ENCODE data around the gene PRG2.

Gene PRG2

GRCh38 chr11:57390535-57390934, at the start of gene PRG2:
TSS of gene PRG2 (minus strand) at chr11:57390650. CDS start at chr11:57389944, 706 bp downstream.
- DNase-seq (ENCODE audit: low spot score) = no peak

GRCh38 chr11:57439786-57440185, 49.3 kb upstream of the PRG2 start:
- no peak for DNase-seq (ENCODE audit: low spot score)

GRCh38 chr11:57438345-57439285, 48.2 kb upstream of the PRG2 start:
- DNase-seq (ENCODE audit: low spot score) = no peak

GRCh38 chr11:57436031-57436430, 45.6 kb upstream of the PRG2 start:
- no peak for DNase-seq (ENCODE audit: low spot score)

GRCh38 chr11:57434640-57435546, 44.4 kb upstream of the PRG2 start:
- DNase-seq (ENCODE audit: low spot score) = no peak

GRCh38 chr11:57432714-57433163, 42.3 kb upstream of the PRG2 start:
- no peak for DNase-seq (ENCODE audit: low spot score)

GRCh38 chr11:57432149-57432561, 41.7 kb upstream of the PRG2 start:
- no peak for DNase-seq (ENCODE audit: low spot score)

GRCh38 chr11:57430952-57431351, 40.5 kb upstream of the PRG2 start:
- no peak for DNase-seq (ENCODE audit: low spot score)

GRCh38 chr11:57429946-57430345, 39.5 kb upstream of the PRG2 start:
- no peak for DNase-seq (ENCODE audit: low spot score)

- DNase-seq (ENCODE audit: low spot score) = no peak
Measured at GRCh38 chr11:57428643-57429042, 38.2 kb upstream of the PRG2 start.

- DNase-seq (ENCODE audit: low spot score) = no peak
Measured at GRCh38 chr11:57427727-57428082, 37.3 kb upstream of the PRG2 start.

GRCh38 chr11:57426929-57427726, 36.7 kb upstream of the PRG2 start, which contains the start of gene SLC43A3:
TSS of gene SLC43A3 (minus strand) at chr11:57427121. CDS start at chr11:57426172, 949 bp downstream.
- DNase-seq (ENCODE audit: low spot score) = peak; percentile 58

GRCh38 chr11:57426439-57426928, 36.0 kb upstream of the PRG2 start:
- DNase-seq (ENCODE audit: low spot score) = peak; percentile 11

GRCh38 chr11:57425565-57426438, 35.4 kb upstream of the PRG2 start:
- no peak for DNase-seq (ENCODE audit: low spot score)

GRCh38 chr11:57424792-57425564, 34.5 kb upstream of the PRG2 start:
- DNase-seq (ENCODE audit: low spot score) = peak; percentile 89

- DNase-seq (ENCODE audit: low spot score) = no peak
Measured at GRCh38 chr11:57424137-57424791, 33.8 kb upstream of the PRG2 start.

GRCh38 chr11:57422669-57423068, 32.2 kb upstream of the PRG2 start:
- no peak for DNase-seq (ENCODE audit: low spot score)

GRCh38 chr11:57421805-57422204, 31.4 kb upstream of the PRG2 start:
- no peak for DNase-seq (ENCODE audit: low spot score)

GRCh38 chr11:57421066-57421465, 30.6 kb upstream of the PRG2 start:
- no peak for DNase-seq (ENCODE audit: low spot score)
